ENCODE results near the gene CNTN5. TPM values are rescaled to one million over a fixed set of nuclear protein-coding genes. Genes with fewer than 3 reads are reported as not detected.

The CNTN5 gene
- total RNA-seq, 2 donors from 2014 or later: 0.85 to 4.2 TPM

DNA sequence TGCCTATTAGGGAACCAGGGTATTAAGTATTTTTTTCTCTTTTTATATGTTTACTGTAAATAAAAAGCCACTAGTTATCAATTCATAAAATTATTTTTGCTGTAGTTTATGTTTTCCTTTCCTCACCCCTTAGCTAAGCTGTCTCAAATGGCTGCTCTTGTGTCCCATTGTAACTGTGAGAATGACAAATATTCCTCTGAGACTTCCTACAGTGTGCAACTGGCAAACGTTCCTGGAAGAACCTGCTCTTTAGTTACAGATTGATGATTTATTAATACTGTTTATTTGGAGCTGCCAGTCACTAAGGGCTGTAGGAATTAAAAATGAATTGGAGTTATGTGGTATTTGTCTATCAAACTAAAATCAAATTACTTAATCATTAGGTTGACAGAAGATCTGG is 990.9 kb downstream of the CNTN5 start:
- Histone ChIP-seq H3K4me1 (ENCODE audit: control insufficient read depth in 1 of 2, low read depth in 2 of 2) (no peaks in the 10 kb centered on the region), H3K9me3 (no peaks in the 10 kb centered on the region)

DNA sequence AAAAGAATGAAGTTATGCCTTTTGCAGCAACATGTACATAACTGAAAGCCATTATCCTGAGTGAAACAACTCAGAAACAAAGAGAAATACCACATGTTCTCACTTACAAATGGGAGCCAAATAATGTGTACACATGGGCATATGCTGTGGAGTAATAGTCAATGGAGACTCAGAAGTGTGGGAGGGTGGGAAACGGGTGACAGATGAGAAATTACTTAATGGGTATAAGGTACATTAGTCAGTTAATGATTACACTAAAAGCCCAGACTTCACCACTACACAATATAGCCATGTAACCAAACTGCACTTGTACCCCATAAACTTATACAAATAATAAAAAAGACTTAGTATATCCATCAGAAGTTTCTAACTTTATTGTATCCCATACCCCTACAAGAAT is 992.3 kb downstream of the CNTN5 start:
- Histone ChIP-seq H3K27ac (no peak overlapping the region), H3K27me3 (replicated peaks; ENCODE audit: insufficient read depth) (no peaks in the 10 kb centered on the region), H3K9me3 (no peaks in the 10 kb centered on the region), H3K4me1 (ENCODE audit: control insufficient read depth in 1 of 2, low read depth in 2 of 2) (no peaks in the 10 kb centered on the region), H3K36me3 (no peaks in the 10 kb centered on the region), H3K4me3 (no peak overlapping the region)
- TF ChIP-seq, protein P1, sequence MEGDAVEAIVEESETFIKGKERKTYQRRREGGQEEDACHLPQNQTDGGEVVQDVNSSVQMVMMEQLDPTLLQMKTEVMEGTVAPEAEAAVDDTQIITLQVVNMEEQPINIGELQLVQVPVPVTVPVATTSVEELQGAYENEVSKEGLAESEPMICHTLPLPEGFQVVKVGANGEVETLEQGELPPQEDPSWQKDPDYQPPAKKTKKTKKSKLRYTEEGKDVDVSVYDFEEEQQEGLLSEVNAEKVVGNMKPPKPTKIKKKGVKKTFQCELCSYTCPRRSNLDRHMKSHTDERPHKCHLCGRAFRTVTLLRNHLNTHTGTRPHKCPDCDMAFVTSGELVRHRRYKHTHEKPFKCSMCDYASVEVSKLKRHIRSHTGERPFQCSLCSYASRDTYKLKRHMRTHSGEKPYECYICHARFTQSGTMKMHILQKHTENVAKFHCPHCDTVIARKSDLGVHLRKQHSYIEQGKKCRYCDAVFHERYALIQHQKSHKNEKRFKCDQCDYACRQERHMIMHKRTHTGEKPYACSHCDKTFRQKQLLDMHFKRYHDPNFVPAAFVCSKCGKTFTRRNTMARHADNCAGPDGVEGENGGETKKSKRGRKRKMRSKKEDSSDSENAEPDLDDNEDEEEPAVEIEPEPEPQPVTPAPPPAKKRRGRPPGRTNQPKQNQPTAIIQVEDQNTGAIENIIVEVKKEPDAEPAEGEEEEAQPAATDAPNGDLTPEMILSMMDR (IDR thresholded peaks at IDR 0.05): no peak
- no peak for DNase-seq (ENCODE audit: low spot score)
- no peak for ATAC-seq (ENCODE audit: insufficient number of reproducible peaks, low FRiP score, low read depth)

More for the DNA sequence above, 990.9 kb downstream of the CNTN5 start:
- Histone ChIP-seq H3K36me3 (no peaks in the 10 kb centered on the region), H3K4me3 (no peak overlapping the region), H3K27me3 (replicated peaks; ENCODE audit: insufficient read depth) (no peaks in the 10 kb centered on the region), H3K27ac (no peak overlapping the region)
- DNase-seq (ENCODE audit: low spot score) (no peak), ATAC-seq (ENCODE audit: insufficient number of reproducible peaks, low FRiP score, low read depth) (no peak)
- TF ChIP-seq, protein P1 (IDR thresholded peaks at IDR 0.05): no peak

DNA sequence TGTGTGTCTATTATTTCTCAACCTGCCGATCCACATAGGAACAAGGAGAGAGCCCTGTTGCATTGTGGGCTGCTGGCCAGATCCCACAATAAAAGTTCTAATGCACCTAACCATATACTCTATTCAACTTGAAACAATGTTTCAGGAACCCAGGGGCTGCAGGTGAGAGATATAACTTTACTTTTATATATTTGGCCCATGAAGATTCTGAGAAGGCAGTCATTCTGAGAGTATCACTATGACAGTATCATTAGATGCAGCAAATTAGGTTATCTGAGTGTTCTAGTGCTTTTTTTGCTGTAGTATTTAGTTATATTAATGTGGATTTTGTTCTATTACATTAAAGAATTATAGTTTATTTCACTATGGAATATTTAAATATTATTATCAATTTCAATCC is 1011.2 kb downstream of the CNTN5 start:
- ATAC-seq (ENCODE audit: insufficient number of reproducible peaks, low FRiP score, low read depth): no peak
- TF ChIP-seq, protein P1 (IDR thresholded peaks at IDR 0.05): no peak
- DNase-seq (ENCODE audit: low spot score): no peak
- Histone ChIP-seq H3K4me1 (ENCODE audit: control insufficient read depth in 1 of 2, low read depth in 2 of 2) (no peaks in the 10 kb centered on the region), H3K36me3 (no peaks in the 10 kb centered on the region), H3K4me3 (no peak overlapping the region), H3K9me3 (no peaks in the 10 kb centered on the region), H3K27ac (no peak overlapping the region), H3K27me3 (replicated peaks; ENCODE audit: insufficient read depth) (no peaks in the 10 kb centered on the region)

DNA sequence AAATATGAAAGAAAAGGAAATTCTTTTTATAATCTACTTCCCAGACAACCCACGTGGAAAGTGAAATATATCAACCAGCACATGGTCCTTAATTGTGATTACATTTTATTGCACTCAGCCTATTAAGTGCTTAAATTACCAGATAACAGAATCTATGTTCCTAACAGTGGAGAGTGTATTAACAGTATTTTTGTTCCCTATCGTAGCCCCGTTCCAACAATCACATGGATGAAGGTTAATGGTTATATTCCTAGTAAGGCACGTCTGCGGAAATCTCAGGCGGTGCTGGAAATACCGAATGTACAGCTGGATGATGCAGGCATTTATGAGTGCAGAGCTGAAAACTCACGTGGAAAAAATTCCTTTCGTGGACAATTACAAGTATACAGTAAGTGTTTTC is 1040.3 kb downstream of the CNTN5 start:
- ATAC-seq (ENCODE audit: insufficient number of reproducible peaks, low FRiP score, low read depth) (no peak), DNase-seq (ENCODE audit: low spot score) (no peak)
- H3K4me3 ChIP-seq: peak overlapping the region; percentile 43
- H3K4me1 ChIP-seq (ENCODE audit: control insufficient read depth in 1 of 2, low read depth in 2 of 2): no peaks in the 10 kb centered on the region
- no peaks in the 10 kb centered on the region for H3K27me3 ChIP-seq (replicated peaks; ENCODE audit: insufficient read depth)
- H3K27ac ChIP-seq: no peak overlapping the region
- no peaks in the 10 kb centered on the region for H3K9me3 ChIP-seq
- H3K36me3 ChIP-seq: no peaks in the 10 kb centered on the region
- TF ChIP-seq, protein P1 (IDR thresholded peaks at IDR 0.05): no peak

DNA sequence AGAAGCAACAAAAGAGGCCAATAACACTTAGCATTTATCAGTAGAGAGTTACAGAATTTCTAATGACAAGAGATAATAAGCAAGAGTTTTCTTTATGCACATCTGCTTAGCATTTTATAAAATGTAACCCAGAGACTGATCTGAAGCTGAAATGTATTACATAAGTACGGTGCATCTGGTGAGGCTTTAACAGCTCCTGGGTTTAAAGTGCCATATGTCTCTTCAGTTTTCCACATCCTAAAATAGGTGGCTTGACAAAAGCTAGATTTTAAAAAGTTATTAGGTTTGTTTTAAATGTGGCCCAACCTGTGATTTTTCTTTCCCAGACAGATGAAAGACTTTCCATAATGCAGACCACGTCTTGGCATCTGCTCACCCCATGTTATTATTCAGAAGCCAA is 1045.7 kb downstream of the CNTN5 start:
- Histone ChIP-seq H3K4me3 (no peak overlapping the region), H3K4me1 (ENCODE audit: control insufficient read depth in 1 of 2, low read depth in 2 of 2) (no peaks in the 10 kb centered on the region), H3K27ac (no peak overlapping the region), H3K36me3 (no peaks in the 10 kb centered on the region), H3K27me3 (replicated peaks; ENCODE audit: insufficient read depth) (no peaks in the 10 kb centered on the region), H3K9me3 (no peaks in the 10 kb centered on the region)
- TF ChIP-seq, protein P1 (IDR thresholded peaks at IDR 0.05): no peak
- DNase-seq (ENCODE audit: low spot score): no peak
- no peak for ATAC-seq (ENCODE audit: insufficient number of reproducible peaks, low FRiP score, low read depth)

Data from thoracic aorta (tissue), 2 donors.